Esophagus squamous epithelium (tissue), 5 donors: Measurements from ENCODE around the gene DYNC1LI2. TPM values are rescaled to one million over a fixed set of nuclear protein-coding genes. Genes with fewer than 3 reads are reported as not detected.
A peak's percentile ranks its signal among the peaks of the same experiment; 100 is the strongest.

ENCODE experiments used
- DNase-seq: peaks from one replicate; lab custom pipeline; 2025; lab: John Stamatoyannopoulos, UW
- H3K27ac ChIP-seq, 4 donors: fragments of 200-600 bp; sonication (generic); one replicate each; pipeline ENCODE4 v1.5.1; 2016 to 2019; ENCODE audit warnings: mild to moderate bottlenecking in 1 of 4
- H3K27me3 ChIP-seq, 4 donors: fragments of 200-600 bp; sonication (generic); 1 replicate in 3 of 4; 2 replicates in 1 of 4; pipeline versions ENCODE4 v1.5.1 to v1.6.0; 2017 to 2021; ENCODE audit warnings: antibody characterized with exemption in 1 of 4
- H3K36me3 ChIP-seq, 3 donors: fragments of 200-600 bp; sonication (generic); one replicate each; pipeline ENCODE4 v1.5.1; 2016 to 2019
- H3K4me1 ChIP-seq, 3 donors: fragments of 200-600 bp; sonication (generic); one replicate each; pipeline ENCODE4 v1.5.1; 2017 to 2019
- H3K4me3 ChIP-seq, 4 donors: fragments of 200-600 bp; sonication (generic); 1 replicate in 3 of 4; 2 replicates in 1 of 4; pipeline ENCODE4 v1.5.1; 2016 to 2019; ENCODE audit warnings: mild to moderate bottlenecking in 2 of 4, moderate library complexity in 1 of 4
- H3K9me3 ChIP-seq, 3 donors: fragments of 200-600 bp; sonication (generic); one replicate each; pipeline ENCODE4 v1.5.1; 2016 to 2019
- CTCF ChIP-seq, 6 experiments: fragments of 450-650 bp in 4 of 6; fragments of 200-600 bp in 2 of 6; sonication (generic) in 2 of 6; IDR thresholded peaks; one replicate each; pipeline ENCODE4 v1.5.1; 2016 to 2019; ENCODE audit warnings: antibody characterized with exemption in 6 of 6, mild to moderate bottlenecking in 4 of 6, moderate library complexity in 4 of 6
- POLR2A ChIP-seq, 4 donors: fragments of 450-650 bp; IDR thresholded peaks; one replicate each; pipeline ENCODE4 v1.6.1; 2017; ENCODE audit warnings: antibody characterized with exemption in 4 of 4, mild to moderate bottlenecking in 4 of 4, moderate library complexity in 3 of 4
- WGBS, 2 donors: methylation state at CpG; one replicate each; pipeline ENCODE4 v1.1.5; 2018; 5-methylcytosine and 5-hydroxymethylcytosine counted together
- intact Hi-C: fragments of 100-400 bp; cut with DNase I; formaldehyde crosslinking; loops from one replicate; pipeline ENCODE4 v1.15.0; 2022
- total RNA-seq, 4 donors: library from RNA; depleted of rRNA; stranded (reverse); fragments of >200 nt; gene quantifications; one replicate each; pipeline ENCODE4 v1.1.0, GENCODE V29; 2016
- donor health status: DM: yes; HTN: yes; CAD: no.

DYNC1LI2 gene
- total RNA-seq, 4 donors from 2014 or later = 66.4 to 140 (median 86.2) TPM

- 67 to 73% methylated on average over 3 of the region's 3 CpGs for WGBS, 2 donors
- TF ChIP-seq CTCF (IDR thresholded peaks at IDR 0.05) (no peak), POLR2A (IDR thresholded peaks at IDR 0.05) (no peak)
- no peaks in the 10 kb centered on the region for H3K9me3 ChIP-seq
- no peaks in the 10 kb centered on the region for H3K36me3 ChIP-seq
- intact Hi-C loops = no loop called here
- H3K4me3 ChIP-seq = no peak overlapping the region
- H3K4me1 ChIP-seq = peaks cover 12 to 22% (median 12%) of the 10 kb centered on the region in 3 donors
- DNase-seq = no peak
- H3K27ac ChIP-seq = no peak overlapping the region
- peaks cover 0 to 3% (median 0%) of the 10 kb centered on the region in 4 donors for H3K27me3 ChIP-seq
These were observed 3.4 kb upstream of the DYNC1LI2 start for GRCh38 chr16:66754819-66755218.

GRCh38 chr16:66754211-66754610, 2.8 kb upstream of the DYNC1LI2 start:
- Histone ChIP-seq H3K4me1 (peaks cover 13 to 29% (median 18%) of the 10 kb centered on the region in 3 donors), H3K27me3 (peaks cover 0 to 3% (median 0%) of the 10 kb centered on the region in 4 donors), H3K27ac (no peak overlapping the region), H3K36me3 (peaks cover 0 to 2% (median 0%) of the 10 kb centered on the region in 3 donors), H3K4me3 (no peak overlapping the region), H3K9me3 (no peaks in the 10 kb centered on the region)
- DNase-seq = no peak
- WGBS, 2 donors = 93 to 100% methylated on average over 2 of the region's 2 CpGs
- TF ChIP-seq CTCF (IDR thresholded peaks at IDR 0.05) (no peak), POLR2A (IDR thresholded peaks at IDR 0.05) (no peak)
- intact Hi-C loops = no loop called here

GRCh38 chr16:66752958-66753357, 1.5 kb upstream of the DYNC1LI2 start:
- intact Hi-C loops = no loop called here
- Histone ChIP-seq H3K4me3 (no peak overlapping the region), H3K27me3 (no peaks in the 10 kb centered on the region), H3K36me3 (peaks cover 0 to 15% (median 0%) of the 10 kb centered on the region in 3 donors), H3K4me1 (peaks cover 13 to 39% (median 23%) of the 10 kb centered on the region in 3 donors), H3K9me3 (no peaks in the 10 kb centered on the region), H3K27ac (no peak overlapping the region)
- no peak for DNase-seq
- TF ChIP-seq POLR2A (IDR thresholded peaks at IDR 0.05) = no peak
- no peak for TF ChIP-seq CTCF (IDR thresholded peaks at IDR 0.05)
- WGBS, 2 donors = 93 to 94% methylated on average over 2 of the region's 2 CpGs

GRCh38 chr16:66752379-66752778, 970 bp upstream of the DYNC1LI2 start:
- H3K4me3 ChIP-seq = peak overlapping the region; percentile 85 to 99 (median 96)
- no peaks in the 10 kb centered on the region for H3K9me3 ChIP-seq
- TF ChIP-seq POLR2A (IDR thresholded peaks at IDR 0.05) (no peak), CTCF (IDR thresholded peaks at IDR 0.05) (no peak)
- H3K4me1 ChIP-seq = peaks cover 13 to 41% (median 23%) of the 10 kb centered on the region in 3 donors
- H3K27ac ChIP-seq = peak overlapping the region in 1 of 4 donors; percentile 98
- no peak for DNase-seq
- H3K36me3 ChIP-seq = peaks cover 0 to 21% (median 0%) of the 10 kb centered on the region in 3 donors
- no peaks in the 10 kb centered on the region for H3K27me3 ChIP-seq
- WGBS, 2 donors = 35 to 44% methylated on average over 6 of the region's 6 CpGs
- intact Hi-C loops = no loop called here

- TF ChIP-seq POLR2A (IDR thresholded peaks at IDR 0.05) (no peak), CTCF (IDR thresholded peaks at IDR 0.05) (no peak)
- Histone ChIP-seq H3K36me3 (peaks cover 0 to 25% (median 0%) of the 10 kb centered on the region in 3 donors), H3K27me3 (no peaks in the 10 kb centered on the region), H3K4me1 (peaks cover 13 to 45% (median 23%) of the 10 kb centered on the region in 3 donors), H3K4me3 (peak overlapping the region; percentile 85 to 99 (median 96)), H3K9me3 (no peaks in the 10 kb centered on the region), H3K27ac (peak overlapping the region; percentile 94 to 98 (median 97))
- no peak for DNase-seq
- 30 to 32% methylated on average over 2 to 3 of the region's 3 CpGs for WGBS, 2 donors
- intact Hi-C loops = no loop called here
These were observed 548 bp upstream of the DYNC1LI2 start for GRCh38 chr16:66751992-66752322.
